Gastrocnemius medialis (tissue), 4 donors: ENCODE data around the gene NDST4.

Experiments
- CTCF ChIP-seq, 5 experiments: fragments of 450-650 bp in 3 of 5; fragments of 200-600 bp in 2 of 5; sonication (generic) in 2 of 5; IDR thresholded peaks in 4 of 5; conservative IDR thresholded peaks in 1 of 5; 1 replicate in 4 of 5; 2 replicates in 1 of 5; pipeline ENCODE4 v1.5.1; 2016 to 2019; ENCODE audit warnings: antibody characterized with exemption in 5 of 5, mild to moderate bottlenecking in 3 of 5, moderate library complexity in 3 of 5
- POLR2A ChIP-seq, 2 donors: fragments of 450-650 bp; IDR thresholded peaks; one replicate each; pipeline ENCODE4 v1.6.1; 2017; ENCODE audit warnings: antibody characterized with exemption in 2 of 2, mild to moderate bottlenecking in 2 of 2, moderate library complexity in 2 of 2

GRCh38 chr4:115113506-115114106, at the start of gene NDST4:
- TF ChIP-seq CTCF (IDR thresholded peaks at IDR 0.05 in 4 of 5, conservative IDR thresholded peaks at IDR 0.05 in 1 of 5) = no peak
- TF ChIP-seq POLR2A (IDR thresholded peaks at IDR 0.05) = no peak
